Thoracic aorta endothelial cell (primary cell): ENCODE measurements around the gene SENP6. TPM values are rescaled to one million over a fixed set of nuclear protein-coding genes. Genes with fewer than 3 reads are reported as not detected.

Experiments
- small RNA-seq: library from RNA; depleted of rRNA; stranded (forward); fragments of <200 nt; gene quantifications from one replicate; pipeline ENCODE3, GENCODE V24; 2012
- total RNA-seq: library from RNA; depleted of rRNA; stranded (reverse); fragments of >200 nt; gene quantifications from 2 replicates; pipeline ENCODE4 v1.2.3, GENCODE V29; 2012

Gene SENP6
- total RNA-seq: 168 and 172 TPM in 2 replicates

GRCh38 chr6:75601304-75602245, at the start of gene SENP6:
Gene SENP6 (plus strand): TSS chr6:75601880. CDS start chr6:75602525, 645 bp downstream.

GRCh38 chr6:75748743-75749538, 147.3 kb downstream of the SENP6 start, which contains the start of gene MYO6:
Gene MYO6 (plus strand): TSS chr6:75749239. CDS start chr6:75817548, 68,309 bp downstream.

Small RNAs within 50 kb of the gene (small RNA-seq; reads per million reads assigned to genes)
- gene RNU6-1016P (0.28 reads per million), gene RNU6-1338P (not detected), gene RNU6-155P (not detected)

Other genes with a start within 250 kb of the SENP6 start
- 6.5 and 7.9 TPM in 2 replicates for gene FILIP1, start 108.1 kb upstream of the SENP6 start, total RNA-seq
- 54.6 and 55.5 TPM in 2 replicates for gene MYO6, start 147.4 kb downstream of the SENP6 start, total RNA-seq